Measurements from ENCODE around the gene FTCD. TPM values are rescaled to one million over a fixed set of nuclear protein-coding genes. Genes with fewer than 3 reads are reported as not detected.

Gene FTCD
- total RNA-seq, 2 donors from 2014 or later, result 0.27 TPM; not detected in 1

- ATAC-seq (ENCODE audit: insufficient number of reproducible peaks, low FRiP score, low read depth), result no peak
- TF ChIP-seq CTCF (IDR thresholded peaks at IDR 0.05), result no peak
- Histone ChIP-seq H3K27me3 (replicated peaks; ENCODE audit: insufficient read depth) (no peaks in the 10 kb centered on the region), H3K9me3 (no peaks in the 10 kb centered on the region), H3K27ac (no peak overlapping the region), H3K4me3 (no peak overlapping the region), H3K4me1 (ENCODE audit: control insufficient read depth in 1 of 2, low read depth in 2 of 2) (no peaks in the 10 kb centered on the region), H3K36me3 (peaks cover 35% of the 10 kb centered on the region)
- no peak for DNase-seq (ENCODE audit: low spot score)
Measured at GRCh38 chr21:46130831-46131587, 24.4 kb downstream of the FTCD start.

GRCh38 chr21:46129846-46130651 is 25.3 kb downstream of the FTCD start:
- Histone ChIP-seq H3K27ac (peak overlapping the region in 1 of 2 donors; percentile 40), H3K9me3 (no peaks in the 10 kb centered on the region), H3K36me3 (peaks cover 45% of the 10 kb centered on the region), H3K4me3 (no peak overlapping the region), H3K4me1 (ENCODE audit: control insufficient read depth in 1 of 2, low read depth in 2 of 2) (no peaks in the 10 kb centered on the region), H3K27me3 (replicated peaks; ENCODE audit: insufficient read depth) (no peaks in the 10 kb centered on the region)
- DNase-seq (ENCODE audit: low spot score) (no peak), ATAC-seq (ENCODE audit: insufficient number of reproducible peaks, low FRiP score, low read depth) (no peak)
- no peak for TF ChIP-seq CTCF (IDR thresholded peaks at IDR 0.05)

- ATAC-seq (ENCODE audit: insufficient number of reproducible peaks, low FRiP score, low read depth) (no peak), DNase-seq (ENCODE audit: low spot score) (no peak)
- Histone ChIP-seq H3K27ac (no peak overlapping the region), H3K4me3 (no peak overlapping the region), H3K9me3 (no peaks in the 10 kb centered on the region), H3K4me1 (ENCODE audit: control insufficient read depth in 1 of 2, low read depth in 2 of 2) (no peaks in the 10 kb centered on the region), H3K36me3 (peaks cover 54% of the 10 kb centered on the region), H3K27me3 (replicated peaks; ENCODE audit: insufficient read depth) (no peaks in the 10 kb centered on the region)
- no peak for TF ChIP-seq CTCF (IDR thresholded peaks at IDR 0.05)
Measured at GRCh38 chr21:46128933-46129571, 26.3 kb downstream of the FTCD start.

- DNase-seq (ENCODE audit: low spot score) (no peak), ATAC-seq (ENCODE audit: insufficient number of reproducible peaks, low FRiP score, low read depth) (no peak)
- H3K27me3 ChIP-seq (replicated peaks; ENCODE audit: insufficient read depth), result no peaks in the 10 kb centered on the region
- H3K9me3 ChIP-seq, result no peaks in the 10 kb centered on the region
- no peaks in the 10 kb centered on the region for H3K4me1 ChIP-seq (ENCODE audit: control insufficient read depth in 1 of 2, low read depth in 2 of 2)
- peaks cover 55% of the 10 kb centered on the region for H3K36me3 ChIP-seq
- no peak for TF ChIP-seq CTCF (IDR thresholded peaks at IDR 0.05)
- no peak overlapping the region for H3K27ac ChIP-seq
- H3K4me3 ChIP-seq, result no peak overlapping the region
Measured at GRCh38 chr21:46128106-46128932, 27.1 kb downstream of the FTCD start.

Measured in thoracic aorta (tissue), 2 donors.